HL-60 (cell line): Measurements from ENCODE around the gene MIDN.

Source experiments
- GABPA ChIP-seq: IDR thresholded peaks from 2 replicates; pipeline ENCODE4 v1.6.1; 2012; ENCODE audit warnings: low read depth
- POLR2AphosphoS5 ChIP-seq: IDR thresholded peaks from 2 replicates; pipeline ENCODE4 v1.6.1; 2012; ENCODE audit warnings: low read depth
- TF ChIP-seq, protein P1 (sequence below): IDR thresholded peaks from one replicate; pipeline ENCODE4 v1.5.1; 2011; ENCODE audit warnings: low read length, control low read depth, inconsistent platforms; ENCODE audit not compliant: insufficient read depth
- TF ChIP-seq, protein P2 (sequence below): IDR thresholded peaks from 2 replicates; pipeline ENCODE4 v1.6.1; 2012; ENCODE audit warnings: low read depth; ENCODE audit not compliant: insufficient replicate concordance

DNA sequence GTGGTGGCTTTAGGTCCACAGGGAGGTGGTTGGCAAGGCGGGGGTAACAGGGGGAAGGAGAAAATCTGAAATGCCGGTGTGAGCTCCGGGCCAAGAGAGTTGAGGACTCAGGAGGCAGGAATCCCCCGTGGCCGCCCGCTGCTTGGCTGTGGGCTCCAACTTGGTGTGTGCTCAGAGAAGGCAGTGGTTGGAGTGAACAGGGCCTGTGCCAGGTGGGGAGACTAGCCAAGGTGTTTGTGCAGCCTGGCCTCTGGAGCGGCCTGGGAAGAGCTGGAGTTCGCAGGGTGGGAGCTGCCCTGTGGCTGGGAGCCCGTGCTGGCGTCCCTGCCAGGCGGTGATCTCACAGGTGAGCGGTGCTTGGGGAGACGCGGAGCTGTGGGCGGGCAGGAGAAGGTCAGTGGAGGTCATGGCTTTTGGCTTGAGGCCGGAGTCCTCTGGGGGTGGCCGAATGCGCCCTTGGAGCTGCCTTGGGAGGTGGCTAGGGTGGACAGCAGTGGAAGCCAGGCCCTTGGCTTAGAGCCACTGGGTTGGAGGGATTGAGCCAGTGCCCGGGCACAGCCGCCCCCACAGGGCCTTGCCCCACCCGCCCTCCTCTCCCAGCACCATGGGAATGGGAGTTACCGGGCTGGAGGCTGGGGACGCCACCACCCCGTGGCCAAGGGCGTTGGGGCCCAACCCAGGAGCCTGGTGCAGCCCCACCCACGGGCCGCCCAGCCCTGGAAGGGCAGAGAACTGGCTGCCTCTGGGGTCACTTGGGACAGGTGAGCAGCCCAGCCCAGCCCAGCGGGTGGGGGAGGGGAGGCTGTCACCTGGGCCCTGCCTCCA lies 13.6 kb downstream of the MIDN start:
- TF ChIP-seq, protein P1, sequence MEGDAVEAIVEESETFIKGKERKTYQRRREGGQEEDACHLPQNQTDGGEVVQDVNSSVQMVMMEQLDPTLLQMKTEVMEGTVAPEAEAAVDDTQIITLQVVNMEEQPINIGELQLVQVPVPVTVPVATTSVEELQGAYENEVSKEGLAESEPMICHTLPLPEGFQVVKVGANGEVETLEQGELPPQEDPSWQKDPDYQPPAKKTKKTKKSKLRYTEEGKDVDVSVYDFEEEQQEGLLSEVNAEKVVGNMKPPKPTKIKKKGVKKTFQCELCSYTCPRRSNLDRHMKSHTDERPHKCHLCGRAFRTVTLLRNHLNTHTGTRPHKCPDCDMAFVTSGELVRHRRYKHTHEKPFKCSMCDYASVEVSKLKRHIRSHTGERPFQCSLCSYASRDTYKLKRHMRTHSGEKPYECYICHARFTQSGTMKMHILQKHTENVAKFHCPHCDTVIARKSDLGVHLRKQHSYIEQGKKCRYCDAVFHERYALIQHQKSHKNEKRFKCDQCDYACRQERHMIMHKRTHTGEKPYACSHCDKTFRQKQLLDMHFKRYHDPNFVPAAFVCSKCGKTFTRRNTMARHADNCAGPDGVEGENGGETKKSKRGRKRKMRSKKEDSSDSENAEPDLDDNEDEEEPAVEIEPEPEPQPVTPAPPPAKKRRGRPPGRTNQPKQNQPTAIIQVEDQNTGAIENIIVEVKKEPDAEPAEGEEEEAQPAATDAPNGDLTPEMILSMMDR = no peak
- TF ChIP-seq POLR2AphosphoS5 = no peak
- TF ChIP-seq GABPA = no peak
- TF ChIP-seq, protein P2, sequence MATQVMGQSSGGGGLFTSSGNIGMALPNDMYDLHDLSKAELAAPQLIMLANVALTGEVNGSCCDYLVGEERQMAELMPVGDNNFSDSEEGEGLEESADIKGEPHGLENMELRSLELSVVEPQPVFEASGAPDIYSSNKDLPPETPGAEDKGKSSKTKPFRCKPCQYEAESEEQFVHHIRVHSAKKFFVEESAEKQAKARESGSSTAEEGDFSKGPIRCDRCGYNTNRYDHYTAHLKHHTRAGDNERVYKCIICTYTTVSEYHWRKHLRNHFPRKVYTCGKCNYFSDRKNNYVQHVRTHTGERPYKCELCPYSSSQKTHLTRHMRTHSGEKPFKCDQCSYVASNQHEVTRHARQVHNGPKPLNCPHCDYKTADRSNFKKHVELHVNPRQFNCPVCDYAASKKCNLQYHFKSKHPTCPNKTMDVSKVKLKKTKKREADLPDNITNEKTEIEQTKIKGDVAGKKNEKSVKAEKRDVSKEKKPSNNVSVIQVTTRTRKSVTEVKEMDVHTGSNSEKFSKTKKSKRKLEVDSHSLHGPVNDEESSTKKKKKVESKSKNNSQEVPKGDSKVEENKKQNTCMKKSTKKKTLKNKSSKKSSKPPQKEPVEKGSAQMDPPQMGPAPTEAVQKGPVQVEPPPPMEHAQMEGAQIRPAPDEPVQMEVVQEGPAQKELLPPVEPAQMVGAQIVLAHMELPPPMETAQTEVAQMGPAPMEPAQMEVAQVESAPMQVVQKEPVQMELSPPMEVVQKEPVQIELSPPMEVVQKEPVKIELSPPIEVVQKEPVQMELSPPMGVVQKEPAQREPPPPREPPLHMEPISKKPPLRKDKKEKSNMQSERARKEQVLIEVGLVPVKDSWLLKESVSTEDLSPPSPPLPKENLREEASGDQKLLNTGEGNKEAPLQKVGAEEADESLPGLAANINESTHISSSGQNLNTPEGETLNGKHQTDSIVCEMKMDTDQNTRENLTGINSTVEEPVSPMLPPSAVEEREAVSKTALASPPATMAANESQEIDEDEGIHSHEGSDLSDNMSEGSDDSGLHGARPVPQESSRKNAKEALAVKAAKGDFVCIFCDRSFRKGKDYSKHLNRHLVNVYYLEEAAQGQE = no peak
